K562 (cell line): ENCODE data around the gene DBNDD2. TPM values are rescaled to one million over a fixed set of nuclear protein-coding genes. Genes with fewer than 3 reads are reported as not detected.
A peak's percentile ranks its signal among the peaks of the same experiment; 100 is the strongest.

Experiments
- BHLHE40 ChIP-seq: IDR thresholded peaks from 2 replicates; pipeline ENCODE4 v1.6.1; 2011; ENCODE audit warnings: low read length, improper control_type of control experiment
- BRD4 ChIP-seq: fragments of 200-600 bp; sonication (generic); IDR thresholded peaks from 2 replicates; pipeline ENCODE4 v1.6.1; 2017; ENCODE audit warnings: inconsistent platforms
- CREB3 ChIP-seq: fragments of 450-650 bp; conservative IDR thresholded peaks from 2 replicates; pipeline ENCODE4 v1.6.1; 2016; ENCODE audit warnings: missing genetic modification characterization, low read depth, mild to moderate bottlenecking, missing compliant biosample characterization, moderate library complexity
- DIDO1 ChIP-seq: fragments of 450-650 bp; IDR thresholded peaks from 2 replicates; pipeline ENCODE4 v1.6.1; 2016; ENCODE audit warnings: low read depth, missing biosample characterization, missing genetic modification characterization
- HES1 ChIP-seq: fragments of 450-650 bp; IDR thresholded peaks from 2 replicates; pipeline ENCODE4 v1.6.1; 2016; ENCODE audit warnings: low read depth, mild to moderate bottlenecking, moderate library complexity
- MAFK ChIP-seq: IDR thresholded peaks from 2 replicates; pipeline ENCODE4 v1.6.1; 2011; ENCODE audit warnings: low read length, improper control_type of control experiment
- MCM3 ChIP-seq: fragments of 450-650 bp; IDR thresholded peaks from 2 replicates; pipeline ENCODE4 v1.6.1; 2016
- MEF2A ChIP-seq: IDR thresholded peaks from 2 replicates; pipeline ENCODE4 v1.6.1; 2011; ENCODE audit warnings: low read depth, mild to moderate bottlenecking, low read length, moderate library complexity; ENCODE audit not compliant: control insufficient read depth
- NBN ChIP-seq: fragments of 450-650 bp; IDR thresholded peaks from 2 replicates; pipeline ENCODE4 v1.6.1; 2016; ENCODE audit warnings: low read depth, mild to moderate bottlenecking
- NONO ChIP-seq, 2 experiments: fragments of 200-400 bp in 1 of 2; fragments of 450-650 bp in 1 of 2; formaldehyde crosslinking in 1 of 2; IDR thresholded peaks; 2 replicates each; pipeline ENCODE4 v1.6.1; 2017; ENCODE audit warnings: low read depth in 2 of 2, mild to moderate bottlenecking in 2 of 2, moderate library complexity in 2 of 2, low read length in 1 of 2
- PML ChIP-seq: IDR thresholded peaks from 2 replicates; pipeline ENCODE4 v1.6.1; 2012; ENCODE audit warnings: low read length, inconsistent platforms
- PURB ChIP-seq: sonication (generic); formaldehyde crosslinking; IDR thresholded peaks from 2 replicates; pipeline ENCODE4 v1.9.0; 2021; ENCODE audit warnings: low read depth, mild to moderate bottlenecking, missing genetic modification reagents
- PYGO2 ChIP-seq: fragments of 450-650 bp; IDR thresholded peaks from 2 replicates; pipeline ENCODE4 v1.6.1; 2016; ENCODE audit warnings: mild to moderate bottlenecking, missing genetic modification characterization, moderate library complexity, missing compliant biosample characterization
- RBM25 ChIP-seq: fragments of 200-400 bp; formaldehyde crosslinking; IDR thresholded peaks from 2 replicates; pipeline ENCODE4 v1.6.1; 2018; ENCODE audit warnings: low read length, low read depth, moderate library complexity; ENCODE audit not compliant: severe bottlenecking
- RERE ChIP-seq: sonication (generic); formaldehyde crosslinking; IDR thresholded peaks from 2 replicates; pipeline ENCODE4 v1.8.0; 2023; ENCODE audit warnings: missing genetic modification reagents, mild to moderate bottlenecking, borderline replicate concordance
- SAFB ChIP-seq: fragments of 200-400 bp; formaldehyde crosslinking; IDR thresholded peaks from 2 replicates; pipeline ENCODE4 v1.6.1; 2017; ENCODE audit warnings: low read depth, low read length, borderline replicate concordance
- SREBF1 ChIP-seq: fragments of 150-350 bp; IDR thresholded peaks from 2 replicates; pipeline ENCODE4 v1.6.1; 2014; ENCODE audit warnings: antibody characterized with exemption, low read depth, low read length, borderline replicate concordance
- SRSF7 ChIP-seq: fragments of 200-400 bp; formaldehyde crosslinking; optimal IDR thresholded peaks from 2 replicates; pipeline ENCODE3; 2017; ENCODE audit warnings: mild to moderate bottlenecking, low read depth, low read length
- TBL1XR1 ChIP-seq, 2 experiments: IDR thresholded peaks; 2 replicates each; pipeline ENCODE4 v1.6.1; 2012; ENCODE audit warnings: improper control_type of control experiment in 2 of 2, low read length in 2 of 2, mild to moderate bottlenecking in 1 of 2
- ZC3H8 ChIP-seq: fragments of 450-650 bp; IDR thresholded peaks from 2 replicates; pipeline ENCODE4 v1.6.1; 2017
- ZNF583 ChIP-seq: fragments of 250-450 bp; sonication (Bioruptor Pico); IDR thresholded peaks from 2 replicates; pipeline ENCODE4 v1.4.0; 2020
- ZNF586 ChIP-seq: fragments of 450-650 bp; formaldehyde crosslinking; conservative IDR thresholded peaks from 2 replicates; pipeline ENCODE4 v1.4.0; 2020; ENCODE audit warnings: mild to moderate bottlenecking, moderate library complexity
- ZSCAN32 ChIP-seq: fragments of 450-650 bp; formaldehyde crosslinking; IDR thresholded peaks from 2 replicates; pipeline ENCODE4 v1.4.0; 2020; ENCODE audit warnings: mild to moderate bottlenecking, moderate library complexity
- polyA plus RNA-seq, 8 experiments: library from polyadenylated mRNA; depleted of rRNA in 4 of 8; stranded (reverse) in 5 of 8; unstranded in 3 of 8; fragments of >200 nt; fragmentation: Nextera tagmentation in 2 of 8; fragmentation: Illumina TruSeq in 1 of 8; extraction: Ambion mirVana in 2 of 8; extraction: Trizol in 1 of 8; gene quantifications; 2 replicates each; pipeline versions ENCODE4 v1.2.1 to v1.2.3, GENCODE V29; 2011 to 2014; ENCODE audit warnings: inconsistent platforms in 1 of 8, missing spikeins in 1 of 8
- total RNA-seq, 7 experiments: library from RNA; depleted of rRNA in 6 of 7; stranded (reverse); fragments of >200 nt in 6 of 7; fragmentation: Illumina TruSeq in 2 of 7; extraction: Trizol in 2 of 7; gene quantifications; 2 replicates each; pipeline versions ENCODE4 v1.2.1 to v1.2.3, GENCODE V29; 2011 to 2021; ENCODE audit warnings: low replicate concordance in 1 of 7

The DBNDD2 gene
- total and polyA plus RNA-seq, 9 of the 15 experiments (the other 6 are each of a cell fraction or from before 2014, with no cell fraction given): 12.8 to 64.0 (median 35.8) TPM

GRCh38 chr20:45362804-45363610 lies 45.1 kb upstream of the DBNDD2 start, which contains the start of gene SYS1 (continued):
- TF ChIP-seq MEF2A (no peak), SREBF1 (peak; percentile 43; the same call in 1 of the 2 replicates), ZNF583 (no peak), CREB3 (tag) (no peak), MCM3 (no peak), HES1 (no peak), BRD4 (no peak), SRSF7 (no peak), BHLHE40 (peak; percentile 78), PURB (no peak), ZSCAN32 (CRISPR knock-in tag) (no peak), MAFK (no peak), ZNF586 (no peak), NONO (IDR thresholded peaks at IDR 0.05; ENCODE audit: low read depth in 2 of 2, low read length in 1 of 2) (peak in 1 of 2 experiments; percentile 98; a peak in 2 of 4 replicates), RBM25 (no peak), ZC3H8 (no peak), RERE (CRISPR knock-in tag) (no peak), SAFB (no peak), NBN (0 out of 2 replicates have a peak, but pooled peaks have one; percentile 58), DIDO1 (peak; percentile 26; the same call in 1 of the 2 replicates), TBL1XR1 (IDR thresholded peaks at IDR 0.05; ENCODE audit: low read length in 2 of 2) (no peak; a peak in 1 of 4 replicates), PYGO2 (tag) (no peak), PML (peak; percentile 49; the same call in 1 of the 2 replicates)
